Stimulated activated CD4-positive, alpha-beta T cell treated with anti-CD3 and anti-CD28 coated beads, Interleukin-1b, Interleukin-23, amount 100 ng/mL, for 4 hours (primary cell): ENCODE measurements around the gene CYP2E1.
"Not testable (repeated sequence)": the region's sequence is repeated elsewhere in the genome, so short reads cannot be mapped to it uniquely, and the experiment has no call there.

Experiments
- DNase-seq, 2 donors: peaks; one replicate each; pipeline ENCODE4 v3.0.0-alpha.2; 2020; ENCODE audit warnings: low read depth in 2 of 2

The CYP2E1 gene

GRCh38 chr10:133569801-133570200, 42.6 kb downstream of the CYP2E1 start:
- not testable (repeated sequence) for DNase-seq

- DNase-seq: not testable (repeated sequence)
Measured at GRCh38 chr10:133572055-133572454, 44.9 kb downstream of the CYP2E1 start.

DNA sequence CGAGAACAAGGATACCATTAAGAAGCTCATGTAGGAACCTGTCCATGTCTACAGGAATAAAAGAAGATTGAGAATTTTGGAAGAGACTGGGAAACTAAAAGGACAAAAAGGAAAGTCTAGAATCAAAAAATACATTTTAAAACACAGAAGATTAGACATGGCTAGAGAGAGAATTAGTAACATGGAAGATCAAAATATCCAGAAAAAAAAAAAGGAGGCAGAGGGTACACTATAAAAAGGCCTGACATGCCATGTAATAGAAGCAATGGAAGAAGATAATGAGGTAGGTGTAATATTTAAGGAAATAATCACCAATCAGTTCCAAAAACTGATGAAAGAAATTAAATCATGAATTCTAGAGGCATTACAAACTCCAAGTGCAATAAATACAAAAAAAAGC, 46.3 kb downstream of the CYP2E1 start:
- DNase-seq: not testable (repeated sequence)

DNA sequence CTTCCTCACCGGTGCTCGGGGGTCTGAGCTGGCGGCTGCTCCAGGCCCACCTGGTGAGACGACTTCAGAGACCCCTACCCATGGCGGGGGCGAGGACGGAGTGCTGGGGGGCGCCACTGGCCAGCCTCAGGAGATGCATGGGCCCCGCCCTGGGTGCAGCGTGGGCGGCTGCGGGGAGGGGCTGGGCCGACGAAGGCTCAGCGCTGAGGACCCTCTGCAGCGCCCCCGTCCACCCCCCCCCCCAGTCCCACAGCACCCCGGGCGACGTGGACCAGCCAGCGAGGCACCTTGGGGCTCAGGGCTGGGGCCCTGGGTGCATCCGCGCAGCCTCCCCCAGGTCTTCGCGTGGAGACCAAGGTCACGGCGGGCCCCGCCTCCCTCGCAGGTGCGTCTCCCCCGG, 49.9 kb downstream of the CYP2E1 start:
- not testable (repeated sequence) for DNase-seq
